ENCODE data around the gene SLC41A3.

SLC41A3 gene

DNA sequence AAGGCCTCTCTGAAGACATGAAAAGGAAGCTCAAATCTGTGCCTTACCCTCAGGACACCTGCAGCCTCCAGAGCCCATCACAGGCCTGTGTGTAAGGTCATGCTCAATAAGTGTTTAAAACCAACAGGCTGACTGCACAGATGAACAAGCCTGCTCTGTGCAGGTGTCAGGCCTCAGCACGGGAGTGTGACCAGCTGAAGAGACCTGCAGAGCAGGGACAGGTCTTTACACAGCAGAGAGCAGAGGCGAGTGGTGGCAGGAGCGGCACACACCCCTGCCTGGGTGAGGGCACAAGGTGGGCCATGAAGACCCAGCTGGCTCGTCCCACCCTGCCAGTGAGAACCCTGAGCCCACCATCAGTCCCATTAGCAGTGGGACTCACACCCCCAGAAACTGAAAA is 58.1 kb downstream of the SLC41A3 start:
- no peaks in the 10 kb centered on the region for H3K27me3 Mint-ChIP-seq (ENCODE audit: low read depth)
- H3K4me3 Mint-ChIP-seq = no peak overlapping the region
- H3K4me1 Mint-ChIP-seq = peaks cover 12% of the 10 kb centered on the region
- no peak overlapping the region for H3K27ac Mint-ChIP-seq
- peaks cover 64% of the 10 kb centered on the region for H3K36me3 Mint-ChIP-seq (ENCODE audit: low read depth)
- TF ChIP-seq, protein P1, sequence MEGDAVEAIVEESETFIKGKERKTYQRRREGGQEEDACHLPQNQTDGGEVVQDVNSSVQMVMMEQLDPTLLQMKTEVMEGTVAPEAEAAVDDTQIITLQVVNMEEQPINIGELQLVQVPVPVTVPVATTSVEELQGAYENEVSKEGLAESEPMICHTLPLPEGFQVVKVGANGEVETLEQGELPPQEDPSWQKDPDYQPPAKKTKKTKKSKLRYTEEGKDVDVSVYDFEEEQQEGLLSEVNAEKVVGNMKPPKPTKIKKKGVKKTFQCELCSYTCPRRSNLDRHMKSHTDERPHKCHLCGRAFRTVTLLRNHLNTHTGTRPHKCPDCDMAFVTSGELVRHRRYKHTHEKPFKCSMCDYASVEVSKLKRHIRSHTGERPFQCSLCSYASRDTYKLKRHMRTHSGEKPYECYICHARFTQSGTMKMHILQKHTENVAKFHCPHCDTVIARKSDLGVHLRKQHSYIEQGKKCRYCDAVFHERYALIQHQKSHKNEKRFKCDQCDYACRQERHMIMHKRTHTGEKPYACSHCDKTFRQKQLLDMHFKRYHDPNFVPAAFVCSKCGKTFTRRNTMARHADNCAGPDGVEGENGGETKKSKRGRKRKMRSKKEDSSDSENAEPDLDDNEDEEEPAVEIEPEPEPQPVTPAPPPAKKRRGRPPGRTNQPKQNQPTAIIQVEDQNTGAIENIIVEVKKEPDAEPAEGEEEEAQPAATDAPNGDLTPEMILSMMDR (IDR thresholded peaks at IDR 0.05; ENCODE audit: unreplicated experiment in 3 of 3) = no peak
- peaks cover 19% of the 10 kb centered on the region for H3K9me3 Mint-ChIP-seq

DNA sequence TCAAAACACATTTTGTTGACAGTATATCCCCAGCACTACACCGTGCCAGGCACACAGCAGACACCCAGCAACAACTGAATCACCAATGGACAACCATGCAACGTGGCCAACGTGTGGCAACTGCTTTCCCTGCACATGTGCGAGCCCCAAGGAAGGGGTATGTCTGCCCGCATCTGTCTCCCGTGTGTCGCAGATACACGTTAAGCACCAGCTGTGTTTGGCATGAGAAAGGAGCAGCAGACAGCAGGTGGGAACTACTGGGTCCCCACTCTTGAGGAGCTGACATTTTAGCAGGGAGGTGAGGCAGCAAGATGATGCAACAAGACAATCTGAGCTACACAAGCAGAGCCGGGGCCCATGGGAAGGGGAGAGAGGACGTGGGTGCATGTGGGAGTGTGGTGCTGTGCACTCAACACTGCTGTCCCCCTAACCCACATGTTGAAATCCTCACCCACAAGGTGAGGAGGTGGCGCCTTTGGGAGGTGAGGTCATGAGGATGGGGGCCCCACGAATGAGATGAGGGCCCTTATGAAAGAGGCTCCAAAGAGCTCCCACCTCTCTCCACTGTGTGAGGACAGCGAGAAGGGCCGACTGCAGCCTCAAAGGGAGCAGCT is 58.7 kb downstream of the SLC41A3 start:
- Mint-ChIP-seq H3K4me1 (peaks cover 12% of the 10 kb centered on the region), H3K27ac (no peak overlapping the region), H3K36me3 (ENCODE audit: low read depth) (peaks cover 66% of the 10 kb centered on the region), H3K9me3 (peaks cover 19% of the 10 kb centered on the region), H3K27me3 (ENCODE audit: low read depth) (no peaks in the 10 kb centered on the region), H3K4me3 (no peak overlapping the region)
- TF ChIP-seq, protein P1 (IDR thresholded peaks at IDR 0.05; ENCODE audit: unreplicated experiment in 3 of 3) = no peak

DNA sequence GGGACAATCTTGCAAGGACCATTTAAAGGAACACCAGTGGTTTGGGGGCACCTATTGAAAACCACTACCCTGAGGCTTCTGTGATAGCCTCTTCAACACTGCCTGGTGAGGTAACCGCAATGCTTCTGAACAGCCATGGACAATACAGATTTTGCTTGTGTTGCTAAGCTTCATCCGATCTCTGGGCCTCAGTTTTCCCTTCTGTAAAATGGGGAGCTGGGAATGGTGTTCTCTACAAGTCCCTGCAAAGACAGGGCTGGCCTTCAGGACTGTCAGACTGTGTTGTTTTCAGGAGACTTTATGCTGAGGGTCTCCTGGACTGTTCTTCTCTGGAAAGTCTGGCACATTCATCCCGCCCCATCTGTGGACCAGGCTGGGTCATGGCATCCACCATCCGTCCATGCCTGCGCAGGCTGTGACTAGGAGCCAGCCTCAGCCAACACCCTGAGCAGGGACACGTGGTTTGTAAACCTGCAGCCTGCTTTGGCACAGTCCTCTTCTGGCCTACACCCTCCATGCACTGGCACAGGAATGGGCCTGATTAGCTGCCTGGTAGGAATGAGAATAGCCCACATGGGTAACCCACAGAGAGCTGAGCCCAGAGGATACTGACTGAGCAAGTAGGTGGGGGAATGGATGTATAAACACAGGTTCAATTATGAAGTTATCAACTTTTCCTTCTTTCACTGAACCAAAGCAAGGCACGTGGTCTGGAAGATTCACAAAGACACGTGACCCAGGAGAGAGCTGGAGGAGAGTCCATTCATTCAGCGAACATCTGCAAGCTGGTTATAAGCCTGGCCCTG is 59.7 kb downstream of the SLC41A3 start:
- Mint-ChIP-seq H3K27me3 (ENCODE audit: low read depth) (no peaks in the 10 kb centered on the region), H3K36me3 (ENCODE audit: low read depth) (peaks cover 61% of the 10 kb centered on the region), H3K4me1 (peaks cover 12% of the 10 kb centered on the region), H3K9me3 (peaks cover 15% of the 10 kb centered on the region), H3K27ac (no peak overlapping the region), H3K4me3 (no peak overlapping the region)
- TF ChIP-seq, protein P1 (IDR thresholded peaks at IDR 0.05; ENCODE audit: unreplicated experiment in 3 of 3) = no peak

DNA sequence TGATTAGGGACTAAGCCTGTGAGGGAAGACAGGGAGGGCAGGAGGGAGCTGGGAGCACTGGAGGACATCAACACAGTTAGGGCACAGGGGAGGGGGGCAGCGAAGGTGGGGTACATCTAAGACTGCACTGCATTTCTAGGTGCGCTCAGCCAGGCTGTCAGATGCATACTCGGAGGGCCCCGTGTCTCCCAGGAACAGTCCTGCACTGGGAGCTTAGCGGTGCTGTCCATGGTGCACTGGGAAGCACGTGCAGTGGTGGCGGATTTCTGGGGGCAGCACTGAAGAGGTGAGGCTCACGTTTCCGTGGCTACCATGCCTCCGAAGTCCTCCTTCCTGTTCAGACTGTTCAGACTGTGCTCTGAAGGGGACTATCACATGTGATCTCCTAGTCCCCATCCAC is 60.5 kb downstream of the SLC41A3 start:
- Mint-ChIP-seq H3K4me1 (peaks cover 12% of the 10 kb centered on the region), H3K27ac (no peak overlapping the region), H3K9me3 (peaks cover 8% of the 10 kb centered on the region), H3K27me3 (ENCODE audit: low read depth) (no peaks in the 10 kb centered on the region), H3K36me3 (ENCODE audit: low read depth) (peaks cover 52% of the 10 kb centered on the region), H3K4me3 (no peak overlapping the region)
- TF ChIP-seq, protein P1 (IDR thresholded peaks at IDR 0.05; ENCODE audit: unreplicated experiment in 3 of 3) = no peak

DNA sequence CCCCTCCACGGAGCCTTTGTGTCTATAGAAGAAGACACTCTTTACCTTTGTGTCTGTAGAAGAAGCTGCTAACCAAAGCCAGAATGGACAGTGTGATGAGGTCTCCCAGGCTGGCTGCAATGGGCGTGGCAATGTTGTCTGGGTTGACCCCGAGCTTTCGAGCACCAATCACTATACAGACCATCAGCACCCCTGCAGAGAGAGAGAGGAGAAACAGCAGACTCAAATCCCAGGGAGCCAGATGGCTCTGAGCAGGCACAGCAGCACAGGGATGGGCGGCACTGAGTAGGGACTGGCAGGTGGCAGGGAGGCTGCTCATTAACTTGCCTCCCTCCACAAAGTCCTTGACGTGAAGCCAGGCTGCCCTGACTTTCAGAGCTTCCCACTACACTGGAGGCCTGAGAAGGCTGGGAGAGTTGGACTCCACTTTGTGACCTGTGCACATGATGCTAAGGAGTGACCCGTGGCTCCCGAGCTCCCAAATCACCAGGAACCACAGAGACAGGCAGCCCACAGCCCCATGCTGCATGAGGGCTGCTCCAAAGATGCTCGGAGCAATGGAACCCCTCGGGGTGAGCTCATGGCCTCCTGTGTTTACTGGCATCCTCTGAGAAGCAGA is 61.1 kb downstream of the SLC41A3 start:
- H3K4me3 Mint-ChIP-seq = no peak overlapping the region
- peaks cover 49% of the 10 kb centered on the region for H3K36me3 Mint-ChIP-seq (ENCODE audit: low read depth)
- TF ChIP-seq, protein P1 (IDR thresholded peaks at IDR 0.05; ENCODE audit: unreplicated experiment in 3 of 3) = no peak
- no peak overlapping the region for H3K27ac Mint-ChIP-seq
- peaks cover 7% of the 10 kb centered on the region for H3K9me3 Mint-ChIP-seq
- H3K4me1 Mint-ChIP-seq = peaks cover 12% of the 10 kb centered on the region
- no peaks in the 10 kb centered on the region for H3K27me3 Mint-ChIP-seq (ENCODE audit: low read depth)

All from nephron (organoid).